HCT116 (cell line): ENCODE measurements around the gene NDUFA7. TPM values are rescaled to one million over a fixed set of nuclear protein-coding genes. Genes with fewer than 3 reads are reported as not detected.

Source experiments
- ATAC-seq: fragments of 200-7000 bp; cut with Tn5 transposase; 2 replicates; pipeline ENCODE4 v1.9.1; 2020; ENCODE audit warnings: mild to moderate bottlenecking, moderate library complexity
- BruUV-seq: library from RNA; stranded (reverse); fragments of 400-500 nt; replicated peaks from 2 replicates; lab custom pipeline; 2021; lab: Mats Ljungman, UMichigan
- CTCF ChIA-PET: fragments of 300-600 bp; sonication (Branson Sonifier 250); formaldehyde crosslinking; loops from one replicate; lab custom pipeline; 2021; ENCODE audit warnings: antibody characterized with exemption; lab: Charles Lee
- POLR2A ChIA-PET: fragments of 300-600, 350-600 bp; sonication (Branson Sonifier 250); formaldehyde crosslinking; loops from one replicate; lab custom pipeline; 2021; ENCODE audit warnings: antibody characterized with exemption; lab: Charles Lee
- RAD21 ChIA-PET, 2 experiments: fragments of 300-600 bp; sonication (Branson Sonifier 250); formaldehyde crosslinking; loops; one replicate each; lab custom pipeline; 2023; ENCODE audit warnings: low total read pairs in 2 of 2; ENCODE audit not compliant: uncharacterized antibody in 2 of 2, unreplicated experiment in 2 of 2, low non-redundant PET in 1 of 2; lab: Charles Lee
- DNase-seq: peaks from one replicate; pipeline ENCODE4 v3.0.0-alpha.2; 2010; ENCODE audit warnings: low read depth, low spot score
- H2AFZ ChIP-seq: fragments of 200-600 bp; shearing (Covaris generic), sonication (generic); 2 replicates; pipeline ENCODE4 v1.6.1; 2017; ENCODE audit warnings: low read depth, mixed run types, mixed read lengths, antibody characterized with exemption, low read length; ENCODE audit not compliant: poor library complexity, severe bottlenecking
- H3K27ac ChIP-seq: 2 replicates; pipeline ENCODE4 v1.5.1; 2012; ENCODE audit warnings: low read depth, low read length
- H3K27me3 ChIP-seq: fragments of 200-600 bp; sonication (generic); 2 replicates; pipeline ENCODE4 v1.6.1; 2016; ENCODE audit warnings: mixed run types, low read length, mixed read lengths; ENCODE audit not compliant: insufficient read depth
- H3K36me3 ChIP-seq, 2 experiments: fragments of 200-500 bp in 1 of 2; fragments of 200-600 bp in 1 of 2; sonication (Bioruptor generic) in 1 of 2; sonication (generic) in 1 of 2; 2 replicates each; pipeline versions ENCODE4 v1.5.1 to v1.6.1; 2014 to 2016; ENCODE audit warnings: low read length in 2 of 2, inconsistent platforms in 1 of 2, mixed read lengths in 1 of 2, mixed run types in 1 of 2; ENCODE audit not compliant: insufficient read depth in 2 of 2, control insufficient read depth in 1 of 2
- H3K4me1 ChIP-seq, 2 experiments: fragments of 200-600 bp in 1 of 2; sonication (generic) in 1 of 2; 2 replicates each; pipeline versions ENCODE4 v1.5.1 to v1.6.1; 2012 to 2017; ENCODE audit warnings: low read length in 2 of 2, inconsistent platforms in 1 of 2, mild to moderate bottlenecking in 1 of 2, mixed read lengths in 1 of 2, mixed run types in 1 of 2, moderate library complexity in 1 of 2; ENCODE audit not compliant: insufficient read depth in 2 of 2, control insufficient read depth in 1 of 2
- H3K4me2 ChIP-seq: fragments of 200-600 bp; sonication (generic); 2 replicates; pipeline ENCODE4 v1.6.1; 2017; ENCODE audit warnings: mixed run types, low read length, mixed read lengths
- H3K4me3 ChIP-seq, 2 experiments: fragments of 200-600 bp in 1 of 2; sonication (generic) in 1 of 2; replicated peaks in 1 of 2; 2 replicates each; pipeline ENCODE4 v1.5.1; 2011 to 2016; ENCODE audit warnings: low read length in 2 of 2, control low read depth in 1 of 2, low read depth in 1 of 2, mild to moderate bottlenecking in 1 of 2, mixed read lengths in 1 of 2, mixed run types in 1 of 2
- H3K79me2 ChIP-seq: fragments of 200-600 bp; sonication (generic); 2 replicates; pipeline ENCODE4 v1.6.1; 2017; ENCODE audit warnings: mild to moderate bottlenecking, mixed run types, low read length, moderate library complexity, mixed read lengths; ENCODE audit not compliant: insufficient read depth
- H3K9ac ChIP-seq: fragments of 200-600 bp; sonication (generic); 2 replicates; pipeline ENCODE4 v1.6.1; 2016; ENCODE audit warnings: low read length, mixed read lengths
- H3K9me2 ChIP-seq: fragments of 200-600 bp; sonication (generic), shearing (Covaris generic); 2 replicates; pipeline ENCODE4 v1.6.1; 2017; ENCODE audit warnings: mixed run types, mild to moderate bottlenecking, moderate library complexity; ENCODE audit not compliant: insufficient read depth
- H3K9me3 ChIP-seq, 2 experiments: fragments of 200-500 bp in 1 of 2; fragments of 200-600 bp in 1 of 2; sonication (Bioruptor generic) in 1 of 2; sonication (generic) in 1 of 2; 2 replicates each; pipeline ENCODE4 v1.6.1; 2014 to 2017; ENCODE audit warnings: low read length in 2 of 2, mixed read lengths in 2 of 2, inconsistent platforms in 1 of 2, low read depth in 1 of 2, mild to moderate bottlenecking in 1 of 2, mixed run types in 1 of 2, moderate library complexity in 1 of 2; ENCODE audit not compliant: control insufficient read depth in 1 of 2, insufficient read depth in 1 of 2
- H4K20me1 ChIP-seq: fragments of 200-600 bp; sonication (generic), shearing (Covaris generic); 2 replicates; pipeline ENCODE4 v1.6.1; 2017; ENCODE audit warnings: mixed run types, mild to moderate bottlenecking, moderate library complexity; ENCODE audit not compliant: insufficient read depth
- CBX3 ChIP-seq: IDR thresholded peaks from 2 replicates; pipeline ENCODE4 v1.6.1; 2012; ENCODE audit warnings: low read depth
- ELF1 ChIP-seq: IDR thresholded peaks from 2 replicates; pipeline ENCODE4 v1.6.1; 2012; ENCODE audit warnings: low read depth, borderline replicate concordance
- JUND ChIP-seq: IDR thresholded peaks from 2 replicates; pipeline ENCODE4 v1.6.1; 2012
- POLR2A ChIP-seq: IDR thresholded peaks from 2 replicates; pipeline ENCODE4 v1.7.0; 2011; ENCODE audit warnings: borderline replicate concordance; ENCODE audit not compliant: insufficient read depth, insufficient read length; ENCODE audit errors: extremely low read depth
- POLR2AphosphoS5 ChIP-seq: IDR thresholded peaks from 2 replicates; pipeline ENCODE4 v1.6.1; 2011; ENCODE audit warnings: mild to moderate bottlenecking, low read depth, low read length, moderate library complexity
- YY1 ChIP-seq: IDR thresholded peaks from 2 replicates; pipeline ENCODE4 v1.6.1; 2011; ENCODE audit warnings: low read length, low read depth, moderate library complexity, mild to moderate bottlenecking; ENCODE audit not compliant: insufficient replicate concordance; ENCODE audit errors: extremely low read depth
- intact Hi-C: fragments of 100-400 bp; cut with micrococcal nuclease; formaldehyde crosslinking; loops from 2 replicates; pipeline ENCODE4 v1.10.0; 2022
- total RNA-seq: library from RNA; stranded (reverse); gene quantifications from one replicate; pipeline ENCODE4 v1.2.1, GENCODE V29; 2021; ENCODE audit not compliant: unreplicated experiment
- TF ChIP-seq, protein P1 (sequence below), 3 experiments: fragments of 200-600 bp in 1 of 3; sonication (generic) in 1 of 3; IDR thresholded peaks in 2 of 3; conservative IDR thresholded peaks in 1 of 3; 2 replicates each; pipeline ENCODE4 v1.5.1; 2012 to 2017; ENCODE audit warnings: low read depth in 2 of 3, low read length in 2 of 3, antibody characterized with exemption in 1 of 3, borderline replicate concordance in 1 of 3, control low read depth in 1 of 3, mild to moderate bottlenecking in 1 of 3, mixed read lengths in 1 of 3, mixed run types in 1 of 3, moderate library complexity in 1 of 3; ENCODE audit not compliant: insufficient read depth in 1 of 3
- TF ChIP-seq, protein P2 (sequence below): IDR thresholded peaks from 2 replicates; pipeline ENCODE4 v1.6.1; 2012; ENCODE audit warnings: low read depth

NDUFA7 gene
- total RNA-seq, 1 experiment from 2014 or later, result 86.9 TPM

DNA sequence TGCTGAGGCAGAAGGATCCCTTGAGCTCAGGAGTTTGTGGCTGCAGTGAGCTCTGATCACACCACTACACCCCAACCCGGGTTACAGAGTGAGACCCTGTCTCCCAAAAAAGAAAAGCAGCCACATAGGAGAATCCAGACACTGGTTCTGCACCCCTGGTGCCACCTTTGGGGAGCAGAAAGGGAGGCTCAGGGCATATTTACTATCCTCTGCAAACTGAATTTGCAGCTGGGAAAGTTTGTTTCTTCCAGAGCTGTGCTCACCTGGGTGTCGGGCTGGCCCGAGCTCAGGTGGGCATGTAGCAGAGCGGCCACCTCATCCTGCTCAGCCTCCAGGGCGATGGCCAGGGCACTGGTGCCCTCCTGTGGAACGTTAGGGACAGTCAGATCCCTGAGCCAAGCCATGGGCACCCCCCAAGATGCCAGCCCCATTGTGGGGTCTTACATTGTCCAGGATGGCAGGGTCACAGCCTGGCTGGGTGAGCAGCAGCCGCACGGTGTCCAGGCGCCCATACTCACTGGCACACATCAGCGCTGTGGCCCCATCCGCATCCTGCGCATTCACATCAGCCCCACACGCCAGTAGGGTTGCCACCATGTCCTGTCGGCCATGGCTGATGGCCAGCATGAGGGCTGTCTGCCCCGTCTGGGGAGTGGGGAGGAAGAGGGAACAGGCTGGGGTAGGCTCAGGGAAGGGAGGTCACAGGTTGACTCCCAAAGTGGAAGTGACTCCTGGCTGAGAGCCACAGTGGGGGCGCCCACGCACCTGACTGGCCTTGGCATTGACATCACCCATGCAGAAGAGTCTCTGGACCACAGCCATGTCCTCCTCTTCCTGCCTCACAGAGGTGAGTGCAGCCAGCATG lies 3.2 kb upstream of the NDUFA7 start:
- ChIA-PET POLR2A (interaction anchor here (0.7 to 4.1 kb wide), 3 partner anchors 10 to 189 kb away, joined by 3 to 37 read pairs (median 5); partner anchors contain the start of gene ZNF414), CTCF (interaction anchor here (1.8 kb wide), 1 partner anchor 12 kb away, joined by 5 read pairs; no protein-coding TSS in a partner anchor), RAD21 (interaction anchor here in 1 of 2 experiments (0.6 kb wide), 1 partner anchor 404 kb away, joined by 3 read pairs; the partner anchor contains the start of gene SNAPC2)
- H3K9ac ChIP-seq, result no peak overlapping the region
- intact Hi-C loops, result no loop called here
- no peak overlapping the region for H2AFZ ChIP-seq
- no peak overlapping the region for H3K4me2 ChIP-seq
- peak; percentile 35 for ATAC-seq
- no TSS peak for BruUV-seq
- no peaks in the 10 kb centered on the region for H3K9me2 ChIP-seq
- H4K20me1 ChIP-seq, result peaks cover 5% of the 10 kb centered on the region; the same call in 1 of the 2 replicates
- peaks cover 12 to 25% of the 10 kb centered on the region in 2 experiments; a peak in 3 of 4 replicates for H3K4me1 ChIP-seq
- peaks cover 39% of the 10 kb centered on the region for H3K79me2 ChIP-seq
- H3K36me3 ChIP-seq, result peaks cover 11 to 22% of the 10 kb centered on the region in 2 experiments
- H3K9me3 ChIP-seq, result no peaks in the 10 kb centered on the region
- TF ChIP-seq ELF1 (no peak), JUND (peak; percentile 33; the same call in 1 of the 2 replicates), CBX3 (0 out of 2 replicates have a peak, but pooled peaks have one; percentile 23), YY1 (no peak), POLR2AphosphoS5 (peak; percentile 30; the same call in 1 of the 2 replicates), POLR2A (peak; percentile 32)
- TF ChIP-seq, protein P1, sequence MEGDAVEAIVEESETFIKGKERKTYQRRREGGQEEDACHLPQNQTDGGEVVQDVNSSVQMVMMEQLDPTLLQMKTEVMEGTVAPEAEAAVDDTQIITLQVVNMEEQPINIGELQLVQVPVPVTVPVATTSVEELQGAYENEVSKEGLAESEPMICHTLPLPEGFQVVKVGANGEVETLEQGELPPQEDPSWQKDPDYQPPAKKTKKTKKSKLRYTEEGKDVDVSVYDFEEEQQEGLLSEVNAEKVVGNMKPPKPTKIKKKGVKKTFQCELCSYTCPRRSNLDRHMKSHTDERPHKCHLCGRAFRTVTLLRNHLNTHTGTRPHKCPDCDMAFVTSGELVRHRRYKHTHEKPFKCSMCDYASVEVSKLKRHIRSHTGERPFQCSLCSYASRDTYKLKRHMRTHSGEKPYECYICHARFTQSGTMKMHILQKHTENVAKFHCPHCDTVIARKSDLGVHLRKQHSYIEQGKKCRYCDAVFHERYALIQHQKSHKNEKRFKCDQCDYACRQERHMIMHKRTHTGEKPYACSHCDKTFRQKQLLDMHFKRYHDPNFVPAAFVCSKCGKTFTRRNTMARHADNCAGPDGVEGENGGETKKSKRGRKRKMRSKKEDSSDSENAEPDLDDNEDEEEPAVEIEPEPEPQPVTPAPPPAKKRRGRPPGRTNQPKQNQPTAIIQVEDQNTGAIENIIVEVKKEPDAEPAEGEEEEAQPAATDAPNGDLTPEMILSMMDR (IDR thresholded peaks at IDR 0.05 in 2 of 3, conservative IDR thresholded peaks at IDR 0.05 in 1 of 3; ENCODE audit: borderline replicate concordance in 1 of 3, insufficient read depth in 1 of 3, low read depth in 2 of 3, low read length in 2 of 3), result peak in 2 of 3 experiments; percentile 12 to 19; a peak in 3 of 6 replicates
- TF ChIP-seq, protein P2, sequence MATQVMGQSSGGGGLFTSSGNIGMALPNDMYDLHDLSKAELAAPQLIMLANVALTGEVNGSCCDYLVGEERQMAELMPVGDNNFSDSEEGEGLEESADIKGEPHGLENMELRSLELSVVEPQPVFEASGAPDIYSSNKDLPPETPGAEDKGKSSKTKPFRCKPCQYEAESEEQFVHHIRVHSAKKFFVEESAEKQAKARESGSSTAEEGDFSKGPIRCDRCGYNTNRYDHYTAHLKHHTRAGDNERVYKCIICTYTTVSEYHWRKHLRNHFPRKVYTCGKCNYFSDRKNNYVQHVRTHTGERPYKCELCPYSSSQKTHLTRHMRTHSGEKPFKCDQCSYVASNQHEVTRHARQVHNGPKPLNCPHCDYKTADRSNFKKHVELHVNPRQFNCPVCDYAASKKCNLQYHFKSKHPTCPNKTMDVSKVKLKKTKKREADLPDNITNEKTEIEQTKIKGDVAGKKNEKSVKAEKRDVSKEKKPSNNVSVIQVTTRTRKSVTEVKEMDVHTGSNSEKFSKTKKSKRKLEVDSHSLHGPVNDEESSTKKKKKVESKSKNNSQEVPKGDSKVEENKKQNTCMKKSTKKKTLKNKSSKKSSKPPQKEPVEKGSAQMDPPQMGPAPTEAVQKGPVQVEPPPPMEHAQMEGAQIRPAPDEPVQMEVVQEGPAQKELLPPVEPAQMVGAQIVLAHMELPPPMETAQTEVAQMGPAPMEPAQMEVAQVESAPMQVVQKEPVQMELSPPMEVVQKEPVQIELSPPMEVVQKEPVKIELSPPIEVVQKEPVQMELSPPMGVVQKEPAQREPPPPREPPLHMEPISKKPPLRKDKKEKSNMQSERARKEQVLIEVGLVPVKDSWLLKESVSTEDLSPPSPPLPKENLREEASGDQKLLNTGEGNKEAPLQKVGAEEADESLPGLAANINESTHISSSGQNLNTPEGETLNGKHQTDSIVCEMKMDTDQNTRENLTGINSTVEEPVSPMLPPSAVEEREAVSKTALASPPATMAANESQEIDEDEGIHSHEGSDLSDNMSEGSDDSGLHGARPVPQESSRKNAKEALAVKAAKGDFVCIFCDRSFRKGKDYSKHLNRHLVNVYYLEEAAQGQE, result no peak
- no peak overlapping the region for H3K4me3 ChIP-seq
- peak overlapping the region; percentile 74 for H3K27ac ChIP-seq
- DNase-seq, result no peak
- no peaks in the 10 kb centered on the region for H3K27me3 ChIP-seq
